Glomerular visceral epithelial cell (primary cell): ENCODE results near the gene DGKB.

Experiments used
- DNase-seq: peaks from one replicate; pipeline ENCODE4 v3.0.0-alpha.2; 2016; ENCODE audit errors: extremely low spot score

DGKB gene

DNA sequence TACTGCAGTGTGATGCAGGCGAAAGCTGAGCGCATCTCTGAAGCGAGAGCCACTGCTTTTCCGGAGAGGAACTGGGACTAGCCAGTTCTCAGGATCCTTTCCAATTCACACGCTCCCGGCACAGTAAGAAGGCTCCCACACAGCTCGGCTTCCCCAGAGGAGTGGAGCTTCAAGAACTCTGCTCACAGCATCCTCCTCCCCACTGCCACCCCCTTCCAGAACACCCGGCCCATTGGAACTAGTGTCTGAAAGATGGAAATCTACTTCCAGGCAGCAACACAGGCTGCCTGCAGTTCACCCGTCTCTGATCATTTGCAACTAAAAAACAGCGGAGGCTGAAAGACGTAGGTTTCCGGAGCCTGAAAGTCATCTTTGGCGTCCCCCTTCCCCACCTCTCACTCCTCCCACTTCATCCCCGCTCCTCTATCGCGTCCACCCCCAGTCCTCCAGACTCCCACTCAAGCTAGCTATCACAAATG is at the start of gene DGKB:
Gene DGKB (minus strand): TSS at position 163 of the 479 bp plus-strand sequence.
- no peak for DNase-seq

DNA sequence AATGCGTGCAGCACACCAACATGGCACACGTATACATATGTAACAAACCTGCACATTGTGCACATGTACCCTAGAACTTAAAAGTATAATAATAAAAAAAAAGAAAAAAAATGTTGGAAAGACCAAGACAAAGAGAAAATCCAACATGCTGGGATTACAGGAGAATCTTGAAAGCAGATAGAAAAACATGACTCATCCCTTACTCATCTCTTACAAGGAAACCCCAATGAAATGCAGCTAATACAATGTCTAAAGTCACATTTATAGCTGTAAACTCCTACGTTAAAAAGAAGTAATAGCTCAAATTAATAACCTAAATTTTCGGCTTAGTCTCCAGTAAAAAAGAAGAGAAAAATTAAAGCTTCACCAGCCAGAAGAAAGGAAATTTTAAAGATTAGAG is 47.5 kb upstream of the DGKB start:
- DNase-seq: no peak

DNA sequence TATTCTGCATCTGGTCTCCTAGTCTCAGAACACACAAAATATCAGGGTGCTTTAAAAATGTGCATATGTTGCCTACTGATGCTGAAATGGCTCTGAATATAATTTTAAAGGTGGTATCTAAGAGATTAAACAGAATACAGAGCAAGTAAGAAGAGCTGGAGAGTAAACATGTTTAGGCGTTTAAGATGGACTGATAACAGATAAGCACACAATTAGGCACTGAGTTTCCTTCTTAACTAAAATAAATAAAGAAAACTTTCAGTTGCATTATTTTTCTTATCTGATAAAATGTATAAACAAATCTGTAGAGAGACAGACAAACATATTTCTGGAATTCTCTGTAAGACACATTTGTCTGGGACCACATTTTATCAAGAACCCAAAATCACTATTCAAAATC is 35.6 kb upstream of the DGKB start:
- DNase-seq: no peak

DNA sequence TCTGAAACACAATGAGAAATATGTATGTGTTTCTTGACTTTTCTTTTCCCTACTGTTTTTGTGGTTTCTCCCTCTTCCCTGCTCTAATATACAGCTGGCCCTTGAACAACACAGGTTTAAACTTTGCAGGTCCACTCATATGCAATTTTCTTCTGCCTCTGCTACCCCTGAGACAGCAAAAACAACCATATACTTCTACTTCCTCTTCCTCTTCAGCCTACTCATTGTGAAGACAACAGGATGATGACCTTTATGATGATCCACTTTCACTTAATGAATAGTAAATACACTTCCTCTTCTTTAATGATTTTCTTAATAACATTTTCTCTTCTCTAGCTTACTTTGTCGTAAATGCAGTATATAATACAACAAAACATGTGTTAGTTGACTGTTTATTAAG is 35.0 kb upstream of the DGKB start:
- no peak for DNase-seq

DNA sequence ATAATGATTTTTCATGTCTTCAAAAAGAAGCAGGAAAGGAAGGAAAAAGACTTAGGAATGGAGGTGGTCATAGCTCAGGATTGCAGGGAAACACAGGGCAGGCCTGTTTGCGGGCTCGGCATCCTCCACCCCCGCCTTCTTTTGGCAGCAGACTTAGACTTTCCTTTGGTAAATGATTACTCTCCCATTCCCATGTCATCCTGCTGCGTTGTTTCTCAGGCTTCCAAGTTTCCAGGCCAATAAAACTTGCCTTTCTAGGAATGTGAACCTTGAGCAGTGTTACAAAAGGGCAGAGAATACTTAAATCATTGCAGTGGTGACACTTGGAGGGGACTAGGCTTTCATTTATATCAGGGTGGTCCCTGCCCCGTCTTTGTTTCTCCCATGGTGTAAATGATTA is 34.0 kb upstream of the DGKB start:
- DNase-seq: peak; percentile 78

DNA sequence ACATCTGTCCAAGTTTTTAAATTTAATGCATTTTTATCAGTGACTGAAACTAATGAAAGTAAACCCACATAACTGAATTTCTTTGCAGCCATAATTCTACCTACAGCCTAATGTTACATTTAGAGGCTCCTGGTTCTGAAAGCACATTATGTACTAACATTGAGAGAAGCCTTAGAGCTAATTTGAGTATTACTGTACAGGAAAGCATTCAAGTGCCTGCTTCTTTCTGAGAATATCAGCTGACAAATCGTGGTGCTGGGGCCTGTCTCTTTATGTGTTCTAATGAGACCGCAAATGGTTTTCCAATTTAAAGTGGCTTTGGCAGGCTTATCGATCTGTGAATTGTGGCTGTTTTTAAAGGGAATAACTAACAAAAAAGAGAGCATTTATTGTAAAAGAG is 32.3 kb upstream of the DGKB start:
- no peak for DNase-seq

DNA sequence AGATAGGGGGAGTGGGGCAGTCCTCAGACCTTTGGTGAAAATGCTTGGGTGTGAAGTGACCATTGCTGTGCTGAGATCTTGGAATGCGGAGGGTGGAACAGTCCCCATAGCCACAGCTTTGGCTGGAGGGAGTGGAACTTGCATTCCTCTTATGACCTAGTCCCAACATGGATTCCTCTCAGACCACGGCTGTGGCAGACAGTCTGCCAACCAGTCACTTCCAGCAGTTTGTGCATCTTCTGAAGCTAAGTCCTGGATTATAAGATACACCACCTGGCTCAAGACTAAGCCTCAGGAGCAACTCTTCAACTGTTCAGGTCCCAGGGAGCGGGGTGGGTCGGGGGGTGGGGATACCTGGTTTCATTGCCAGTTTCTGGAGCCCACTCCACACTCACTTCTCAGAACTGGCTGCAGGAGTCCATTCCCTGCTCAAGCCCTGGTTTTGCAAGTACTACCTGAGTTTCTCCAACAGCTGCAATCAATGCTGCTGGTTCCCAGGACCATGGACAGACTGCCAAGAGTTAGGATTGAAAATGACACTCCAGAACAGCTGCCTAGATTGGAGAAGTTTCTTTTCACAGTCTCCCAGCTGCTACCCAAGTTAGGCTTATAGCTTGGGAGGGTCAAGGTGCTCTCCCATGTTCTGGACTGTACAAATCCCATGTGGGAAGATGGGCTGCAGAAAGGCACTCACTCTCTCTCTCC is 29.1 kb upstream of the DGKB start:
- DNase-seq: no peak

DNA sequence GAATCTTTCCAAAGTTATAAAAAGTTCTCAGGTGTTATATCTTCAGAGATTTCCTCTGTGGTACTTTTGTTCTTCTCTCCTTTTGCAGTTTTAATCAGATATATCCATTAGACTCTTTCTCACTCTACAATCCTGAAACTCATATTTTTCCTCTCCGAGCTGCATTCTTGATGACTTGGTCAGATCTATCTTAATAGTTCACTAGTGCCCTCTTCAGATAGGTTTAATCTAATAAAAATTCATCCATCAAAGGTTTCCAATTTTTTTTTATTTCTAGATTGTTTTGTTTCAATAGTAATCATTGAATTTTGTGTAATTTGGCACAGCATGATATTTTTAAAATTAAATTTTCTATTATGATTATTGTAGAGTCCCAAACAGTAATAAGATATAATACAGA is 21.8 kb upstream of the DGKB start:
- DNase-seq: no peak

DNA sequence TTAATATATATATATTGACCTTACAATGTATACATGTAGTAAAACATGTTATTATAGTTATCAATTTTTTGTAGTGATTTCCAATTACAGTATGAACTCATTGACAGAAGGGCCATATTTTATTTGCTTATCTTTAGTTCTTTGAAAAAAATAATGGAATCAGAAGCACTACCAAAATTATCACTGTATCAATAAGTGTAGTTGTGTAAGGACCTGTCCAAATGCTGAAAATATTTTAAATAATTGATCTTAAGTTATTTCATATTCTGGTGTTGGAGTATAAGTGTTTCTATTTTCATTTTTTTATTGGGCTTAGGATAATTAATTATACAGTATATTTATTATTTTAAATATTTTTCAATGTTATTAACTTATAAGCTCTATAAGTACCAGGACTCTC is 8.5 kb upstream of the DGKB start:
- DNase-seq: no peak

DNA sequence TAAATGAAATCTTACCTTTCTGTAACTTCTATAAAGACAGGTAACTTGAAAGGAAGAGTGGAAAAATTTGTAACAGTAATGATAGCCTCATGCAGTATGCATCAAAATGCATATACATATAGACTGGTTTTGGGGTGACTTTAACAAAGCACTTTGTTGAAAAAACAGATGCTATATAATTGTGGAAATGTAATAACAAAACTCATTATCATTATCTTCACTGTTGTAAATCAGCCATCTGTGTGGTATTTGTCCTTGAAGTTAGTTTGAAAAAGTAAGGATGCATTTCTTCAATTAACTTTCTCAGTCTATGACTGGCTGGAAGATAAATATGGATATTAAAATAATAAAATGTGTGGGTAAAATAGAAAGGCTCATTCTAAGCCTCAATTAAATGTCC is 6.1 kb upstream of the DGKB start:
- DNase-seq: no peak

DNA sequence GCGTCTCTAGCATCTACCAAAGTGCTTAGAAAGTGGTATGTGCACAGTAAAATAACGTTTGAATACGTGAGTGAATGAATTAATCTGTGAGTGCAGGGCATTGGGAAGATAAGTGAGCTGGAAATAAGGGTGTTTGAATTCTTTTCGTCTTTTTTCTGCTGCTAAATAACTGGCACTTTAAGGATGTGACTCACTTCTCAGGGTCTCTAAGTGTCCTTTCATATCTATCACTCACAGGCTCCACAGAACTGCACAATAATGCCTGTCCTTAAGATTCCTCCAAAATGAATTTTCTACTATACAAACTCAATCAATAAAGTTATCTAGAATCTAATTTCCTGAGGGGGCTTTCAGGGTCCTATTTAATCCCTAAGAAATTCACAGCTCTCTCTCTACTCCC is 3.2 kb upstream of the DGKB start:
- DNase-seq: no peak

DNA sequence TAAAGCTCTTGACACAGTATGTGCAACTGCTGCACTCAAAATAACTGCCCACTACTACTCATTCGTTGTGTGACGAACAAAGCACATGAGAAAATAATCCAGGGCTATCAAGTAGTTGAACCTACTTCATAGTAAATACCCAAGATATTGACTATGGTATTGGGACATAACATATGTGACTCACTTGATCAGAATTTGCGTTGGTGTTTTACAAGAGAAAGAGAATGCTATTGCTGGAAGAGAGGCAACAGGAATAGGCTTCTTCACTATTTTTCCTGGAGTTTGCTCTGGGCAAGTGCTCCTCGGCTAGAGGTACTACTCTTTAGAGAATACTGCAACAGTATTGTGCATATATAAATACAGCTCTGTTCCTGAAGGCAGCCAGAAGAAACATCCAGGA is 2.5 kb downstream of the DGKB start:
- no peak for DNase-seq

DNA sequence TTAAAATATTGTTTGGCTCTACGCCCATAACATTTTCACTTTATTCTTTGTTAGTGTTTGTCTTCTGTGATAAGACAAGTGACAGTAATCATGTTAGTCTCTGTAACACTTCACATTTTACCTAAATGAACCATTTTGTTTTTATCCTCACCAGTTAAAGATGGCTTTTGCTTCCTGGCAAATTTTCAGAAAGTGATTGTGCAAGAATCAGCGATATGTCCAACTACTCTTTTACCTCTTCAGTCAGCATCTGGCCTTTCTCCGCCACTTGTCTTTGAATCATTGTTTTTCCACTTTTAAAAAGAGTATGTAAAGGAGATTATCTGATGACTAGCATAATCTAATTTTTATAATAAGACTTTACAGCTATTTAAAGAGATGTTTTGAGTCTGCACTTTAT is 3.5 kb downstream of the DGKB start:
- DNase-seq: no peak

DNA sequence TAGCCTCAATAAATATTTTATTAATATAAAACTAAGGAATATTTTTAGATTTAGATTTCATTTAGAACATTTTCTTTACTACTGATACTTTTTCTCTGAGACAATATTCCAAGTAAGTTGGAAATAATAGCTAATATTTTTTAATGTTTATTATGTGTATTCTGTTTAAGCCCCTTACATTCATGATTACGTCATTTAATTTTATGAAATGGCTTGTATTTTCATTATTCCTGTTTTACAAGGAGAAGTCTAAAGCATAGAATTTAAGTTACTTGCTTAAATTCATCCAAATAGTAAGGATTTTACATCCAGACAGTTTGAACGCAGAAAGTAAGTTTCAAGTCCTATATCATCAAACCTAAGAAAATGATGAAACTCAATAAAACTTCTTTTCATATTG is 6.1 kb downstream of the DGKB start:
- no peak for DNase-seq

DNA sequence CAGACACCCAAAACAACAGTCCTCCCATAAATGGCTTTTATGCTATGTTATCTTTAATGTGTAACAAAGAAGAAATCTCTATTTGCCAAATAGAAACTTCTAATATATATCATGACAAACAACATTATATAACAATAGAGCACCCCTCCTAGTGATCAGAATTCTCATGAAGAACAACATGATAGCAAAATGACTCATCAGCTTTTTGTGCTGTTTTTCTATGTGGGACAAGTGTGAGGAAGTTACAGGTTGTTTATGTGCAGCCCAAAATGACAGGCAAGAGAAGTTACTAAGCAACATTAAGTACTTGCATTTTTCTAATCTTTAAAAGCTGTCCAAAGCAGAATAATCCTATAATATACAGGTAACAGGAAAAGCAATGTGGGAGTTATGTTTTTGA is 7.7 kb downstream of the DGKB start:
- no peak for DNase-seq

DNA sequence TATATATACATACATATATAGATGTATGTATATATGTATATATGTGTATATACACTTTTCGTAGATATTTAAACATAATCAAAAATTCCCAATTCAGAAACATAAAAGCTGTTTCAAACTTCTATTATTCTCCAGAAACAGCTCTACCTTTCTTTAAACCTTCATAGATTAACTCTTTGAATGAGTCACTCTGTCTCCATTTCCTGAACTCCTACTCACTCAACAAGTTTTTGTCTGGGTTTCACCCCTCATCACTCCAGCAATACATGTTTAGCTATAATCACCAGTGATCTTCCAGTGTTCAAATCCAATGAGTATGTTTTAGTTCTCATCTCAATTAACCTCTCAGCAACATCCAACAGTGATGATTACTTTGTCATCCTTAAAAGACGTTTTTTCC is 9.6 kb downstream of the DGKB start:
- DNase-seq: no peak

DNA sequence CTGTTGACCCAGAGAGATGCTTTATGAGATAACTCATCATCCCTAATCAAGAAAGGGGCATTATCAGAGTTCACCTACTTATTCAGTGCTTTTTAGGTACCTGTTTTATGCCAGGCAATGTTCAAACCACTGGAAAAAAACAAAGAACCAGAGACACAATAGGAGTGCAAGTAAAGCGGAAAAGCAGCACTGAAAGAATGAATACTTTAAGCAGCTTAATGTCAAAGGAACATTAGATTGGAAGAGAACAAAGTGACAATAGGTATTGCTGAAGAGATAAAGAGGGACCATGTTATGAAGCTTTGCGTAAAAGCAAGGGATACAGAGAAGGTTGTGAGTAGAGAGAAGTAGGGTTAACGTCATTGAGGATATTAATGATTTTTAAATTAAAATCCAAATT is 11.3 kb downstream of the DGKB start:
- DNase-seq: no peak

DNA sequence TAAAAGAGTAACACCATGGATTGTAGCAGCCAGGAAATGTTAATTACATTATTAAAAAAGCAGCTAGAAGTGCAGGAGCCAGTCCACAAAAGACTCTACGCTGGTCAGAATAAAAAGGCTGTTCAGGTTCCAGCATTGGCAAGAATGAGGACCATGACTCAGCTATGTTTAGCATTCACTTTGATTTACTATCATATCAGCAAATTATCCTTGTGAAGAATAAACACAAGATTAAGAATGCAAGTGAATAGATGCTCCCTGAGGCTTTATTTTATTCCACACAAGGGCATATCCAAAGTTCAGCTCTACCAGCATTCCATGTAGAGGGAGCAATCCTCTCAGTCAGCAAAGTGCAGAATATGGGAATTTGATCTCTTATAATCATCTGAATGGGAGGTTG is 13.6 kb downstream of the DGKB start:
- no peak for DNase-seq

DNA sequence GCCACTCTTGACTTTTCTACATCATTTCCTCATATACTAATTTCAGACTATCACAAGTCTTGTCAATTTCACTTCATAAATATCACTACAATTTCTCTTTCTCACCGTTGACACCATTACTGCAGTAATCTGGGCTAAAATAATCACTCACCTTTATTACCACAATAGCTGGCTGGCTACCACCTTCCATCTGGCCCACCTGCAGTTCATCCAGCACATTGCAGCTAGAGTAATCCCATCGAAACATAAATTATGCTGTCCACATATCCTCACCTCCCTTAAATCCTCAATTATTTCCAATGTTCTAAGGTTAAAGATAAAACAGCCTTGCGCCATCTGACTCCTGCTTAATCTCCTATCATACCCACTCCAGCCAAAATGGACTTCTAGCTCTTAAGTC is 16.0 kb downstream of the DGKB start:
- no peak for DNase-seq

DNA sequence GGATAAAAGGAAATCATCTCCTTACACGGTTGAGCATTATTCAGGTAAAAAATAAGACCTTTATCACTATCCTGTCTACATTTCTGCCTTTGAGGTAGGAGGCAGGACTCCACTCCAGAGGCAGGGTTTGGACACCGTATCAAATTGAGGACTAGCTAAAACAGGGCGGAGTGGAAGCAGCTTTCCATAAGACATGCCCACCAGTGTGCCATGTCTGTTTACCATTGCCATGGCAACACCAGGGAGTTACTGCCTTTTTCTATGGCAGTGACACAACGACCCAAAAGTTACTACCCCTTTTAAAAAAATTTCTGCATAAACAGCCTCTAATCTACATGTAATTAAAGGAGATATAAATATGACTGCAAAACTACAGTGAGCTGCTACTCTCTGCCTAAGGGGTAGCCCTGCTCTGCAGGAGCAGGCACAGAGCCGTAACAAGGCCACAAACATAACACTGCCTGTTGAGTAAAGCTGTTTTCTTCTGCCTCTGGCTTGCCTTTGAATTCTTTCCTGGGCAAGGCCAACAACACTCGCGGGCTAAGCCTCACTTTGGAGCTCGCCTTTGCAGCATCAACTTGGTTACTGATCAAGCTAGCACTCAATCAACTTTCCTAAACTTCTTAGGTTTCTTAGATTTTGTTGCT is 26.5 kb downstream of the DGKB start:
- no peak for DNase-seq

DNA sequence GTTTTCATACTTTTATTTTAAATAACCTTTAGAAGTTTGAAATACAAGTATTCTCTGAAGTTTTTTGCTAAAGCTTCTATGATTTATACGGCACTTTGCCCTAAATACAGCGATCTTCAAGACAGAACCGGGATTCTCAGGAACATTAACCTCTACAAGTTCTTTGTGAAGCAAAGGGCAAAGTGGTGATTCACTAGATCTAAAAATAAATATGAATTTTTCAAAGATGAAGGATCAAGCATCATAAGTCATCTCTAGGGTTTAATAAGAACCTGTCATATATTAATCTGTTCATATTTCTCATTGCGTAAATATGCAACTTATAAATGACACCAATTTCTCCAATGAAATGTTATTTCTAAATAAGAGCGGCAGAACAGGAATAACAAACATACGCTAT is 30.7 kb downstream of the DGKB start:
- DNase-seq: no peak

DNA sequence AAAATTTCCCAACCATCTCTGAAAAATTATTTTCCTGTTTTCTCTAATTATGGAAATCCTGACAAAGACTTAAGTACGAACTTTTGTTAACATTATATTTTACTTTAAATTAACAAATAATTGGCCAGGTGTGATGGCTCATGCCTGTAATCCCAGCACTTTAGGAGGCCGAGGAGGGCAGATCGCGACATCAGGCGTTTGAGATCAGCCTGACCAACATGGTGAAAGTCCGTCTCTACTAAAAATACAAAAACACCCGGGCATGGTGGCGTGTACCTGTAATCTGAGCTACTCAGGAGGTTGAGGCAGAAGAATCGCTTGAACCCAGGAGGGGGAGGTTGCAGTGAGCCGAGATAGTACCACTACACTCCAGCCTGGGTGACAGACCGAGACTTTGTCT is 32.2 kb downstream of the DGKB start:
- DNase-seq: no peak

DNA sequence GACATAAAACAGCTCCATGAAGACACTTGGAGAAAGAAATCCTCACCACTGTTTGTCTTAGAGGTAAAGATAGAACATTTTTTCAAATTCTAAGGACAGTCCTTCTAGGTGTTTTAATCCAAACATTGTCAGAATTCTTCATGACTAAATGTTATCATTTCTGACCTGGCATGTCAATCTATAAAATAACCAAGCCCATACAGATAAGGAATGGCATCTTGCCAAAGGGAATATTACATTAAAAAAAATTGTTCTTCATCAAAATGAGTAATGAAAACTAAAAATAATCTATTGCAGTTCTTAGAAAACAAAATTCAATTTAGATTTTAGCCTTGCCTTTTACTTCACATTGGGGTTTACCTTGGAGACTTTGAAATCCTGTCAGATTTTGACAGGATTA is 33.6 kb downstream of the DGKB start:
- DNase-seq: no peak

DNA sequence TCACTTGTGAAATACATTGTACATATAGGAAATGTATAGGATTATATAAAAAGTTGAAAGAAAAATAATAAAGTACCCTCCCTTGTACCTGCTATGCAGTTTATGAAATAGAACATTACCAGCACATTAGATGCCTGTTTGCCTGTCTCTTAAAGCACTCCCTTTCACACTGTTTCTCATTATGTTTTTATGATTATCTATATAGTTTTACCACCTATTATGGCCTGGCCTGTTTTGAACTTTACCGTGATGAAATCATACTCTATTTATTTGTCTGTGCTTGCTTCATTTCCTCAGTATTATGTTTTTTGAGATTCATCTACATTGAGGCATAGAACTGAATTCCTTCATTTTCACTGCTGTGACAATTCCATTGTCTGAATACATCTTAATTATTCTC is 41.1 kb downstream of the DGKB start:
- DNase-seq: no peak
